ENCODE data around the gene FAM210A.

FAM210A gene

GRCh38 chr18:13622751-13623150 lies 103.6 kb downstream of the FAM210A start:
- no peak overlapping the region for H3K4me3 ChIP-seq (ENCODE audit: low read depth, low read length)
- H3K9me3 ChIP-seq (ENCODE audit: insufficient read depth, low read depth, low read length) = peaks cover 3% of the 10 kb centered on the region
- no peak overlapping the region for H2BK5ac ChIP-seq (ENCODE audit: low read depth, low read length, poor library complexity)
- DNase-seq = no peak
- H2BK12ac ChIP-seq (ENCODE audit: low read length) = no peak overlapping the region
- H3K4ac ChIP-seq (ENCODE audit: low read depth, low read length) = no peak overlapping the region
- H3K27me3 ChIP-seq (ENCODE audit: insufficient read depth, low read length) = no peaks in the 10 kb centered on the region
- H4K91ac ChIP-seq (ENCODE audit: low read depth, low read length) = no peak overlapping the region
- H2BK120ac ChIP-seq (ENCODE audit: insufficient read depth, low read length, poor library complexity) = no peak overlapping the region
- H3K14ac ChIP-seq (ENCODE audit: low read length) = no peak overlapping the region
- no peaks in the 10 kb centered on the region for H3K79me1 ChIP-seq (ENCODE audit: low read length)
- H3K27ac ChIP-seq (ENCODE audit: low read depth, low read length) = no peak overlapping the region
- H3K79me2 ChIP-seq (ENCODE audit: control insufficient read depth, insufficient read depth, low read length, poor library complexity) = no peaks in the 10 kb centered on the region
- H3K36me3 ChIP-seq (ENCODE audit: control insufficient read depth in 1 of 2, insufficient read depth in 2 of 2, low read length in 2 of 2) = no peaks in the 10 kb centered on the region
- H3K4me2 ChIP-seq (ENCODE audit: low read length) = no peak overlapping the region
- no peaks in the 10 kb centered on the region for H3K4me1 ChIP-seq (ENCODE audit: control insufficient read depth in 1 of 2, insufficient read depth in 2 of 2, low read length in 2 of 2)
- no peak overlapping the region for H4K8ac ChIP-seq (ENCODE audit: low read depth, low read length)
- no CpG with 5 or more reads among the region's 8 CpGs for WGBS (ENCODE audit: extremely low coverage, insufficient coverage, insufficient read length)
- no peak overlapping the region for H2AK5ac ChIP-seq (ENCODE audit: low read length)
- no peak overlapping the region for H3K23ac ChIP-seq (ENCODE audit: low read length)
- H2AFZ ChIP-seq (ENCODE audit: insufficient read depth, low read length, poor library complexity) = no peak overlapping the region
- no peak overlapping the region for H3K18ac ChIP-seq (ENCODE audit: low read length)
- no peak overlapping the region for H3K9ac ChIP-seq (ENCODE audit: low read length)
- H4K12ac ChIP-seq (ENCODE audit: low read depth, low read length) = no peak overlapping the region

- Histone ChIP-seq H3K79me1 (ENCODE audit: low read length) (no peaks in the 10 kb centered on the region), H2BK12ac (ENCODE audit: low read length) (no peak overlapping the region), H3K14ac (ENCODE audit: low read length) (no peak overlapping the region), H3K4me1 (ENCODE audit: control insufficient read depth in 1 of 2, insufficient read depth in 2 of 2, low read length in 2 of 2) (no peaks in the 10 kb centered on the region), H3K27ac (ENCODE audit: low read depth, low read length) (no peak overlapping the region), H2BK5ac (ENCODE audit: low read depth, low read length, poor library complexity) (no peak overlapping the region), H3K4me3 (ENCODE audit: low read depth, low read length) (no peak overlapping the region), H3K36me3 (ENCODE audit: control insufficient read depth in 1 of 2, insufficient read depth in 2 of 2, low read length in 2 of 2) (no peaks in the 10 kb centered on the region), H3K79me2 (ENCODE audit: control insufficient read depth, insufficient read depth, low read length, poor library complexity) (no peaks in the 10 kb centered on the region), H3K9ac (ENCODE audit: low read length) (no peak overlapping the region), H3K4me2 (ENCODE audit: low read length) (no peak overlapping the region), H2BK120ac (ENCODE audit: insufficient read depth, low read length, poor library complexity) (no peak overlapping the region), H4K91ac (ENCODE audit: low read depth, low read length) (no peak overlapping the region), H2AK5ac (ENCODE audit: low read length) (no peak overlapping the region), H4K12ac (ENCODE audit: low read depth, low read length) (no peak overlapping the region), H3K18ac (ENCODE audit: low read length) (no peak overlapping the region), H3K23ac (ENCODE audit: low read length) (no peak overlapping the region), H3K27me3 (ENCODE audit: insufficient read depth, low read length) (no peaks in the 10 kb centered on the region), H3K9me3 (ENCODE audit: insufficient read depth, low read depth, low read length) (peaks cover 3% of the 10 kb centered on the region), H4K8ac (ENCODE audit: low read depth, low read length) (no peak overlapping the region), H3K4ac (ENCODE audit: low read depth, low read length) (no peak overlapping the region), H2AFZ (ENCODE audit: insufficient read depth, low read length, poor library complexity) (no peak overlapping the region)
- no CpG with 5 or more reads among the region's 19 CpGs for WGBS (ENCODE audit: extremely low coverage, insufficient coverage, insufficient read length)
- no peak for DNase-seq
Measured at GRCh38 chr18:13621886-13622619, 104.3 kb downstream of the FAM210A start.

GRCh38 chr18:13621446-13621849 lies 104.9 kb downstream of the FAM210A start:
- no peak for DNase-seq
- Histone ChIP-seq H2AK5ac (ENCODE audit: low read length) (no peak overlapping the region), H3K36me3 (ENCODE audit: control insufficient read depth in 1 of 2, insufficient read depth in 2 of 2, low read length in 2 of 2) (no peaks in the 10 kb centered on the region), H3K18ac (ENCODE audit: low read length) (no peak overlapping the region), H3K9me3 (ENCODE audit: insufficient read depth, low read depth, low read length) (peaks cover 3% of the 10 kb centered on the region), H3K9ac (ENCODE audit: low read length) (no peak overlapping the region), H4K8ac (ENCODE audit: low read depth, low read length) (no peak overlapping the region), H4K12ac (ENCODE audit: low read depth, low read length) (no peak overlapping the region), H3K14ac (ENCODE audit: low read length) (no peak overlapping the region), H2BK120ac (ENCODE audit: insufficient read depth, low read length, poor library complexity) (no peak overlapping the region), H3K27ac (ENCODE audit: low read depth, low read length) (no peak overlapping the region), H3K79me2 (ENCODE audit: control insufficient read depth, insufficient read depth, low read length, poor library complexity) (no peaks in the 10 kb centered on the region), H2AFZ (ENCODE audit: insufficient read depth, low read length, poor library complexity) (no peak overlapping the region), H3K27me3 (ENCODE audit: insufficient read depth, low read length) (no peaks in the 10 kb centered on the region), H3K4me2 (ENCODE audit: low read length) (no peak overlapping the region), H3K23ac (ENCODE audit: low read length) (no peak overlapping the region), H3K79me1 (ENCODE audit: low read length) (no peaks in the 10 kb centered on the region), H2BK5ac (ENCODE audit: low read depth, low read length, poor library complexity) (no peak overlapping the region), H4K91ac (ENCODE audit: low read depth, low read length) (no peak overlapping the region), H2BK12ac (ENCODE audit: low read length) (no peak overlapping the region), H3K4me3 (ENCODE audit: low read depth, low read length) (no peak overlapping the region), H3K4me1 (ENCODE audit: control insufficient read depth in 1 of 2, insufficient read depth in 2 of 2, low read length in 2 of 2) (no peaks in the 10 kb centered on the region), H3K4ac (ENCODE audit: low read depth, low read length) (no peak overlapping the region)
- WGBS (ENCODE audit: extremely low coverage, insufficient coverage, insufficient read length) = no CpG with 5 or more reads among the region's 23 CpGs

GRCh38 chr18:13620818-13621445 lies 105.4 kb downstream of the FAM210A start:
- no peak overlapping the region for H3K9ac ChIP-seq (ENCODE audit: low read length)
- H2BK12ac ChIP-seq (ENCODE audit: low read length) = no peak overlapping the region
- DNase-seq = no peak
- H3K14ac ChIP-seq (ENCODE audit: low read length) = no peak overlapping the region
- no peak overlapping the region for H3K4ac ChIP-seq (ENCODE audit: low read depth, low read length)
- H3K36me3 ChIP-seq (ENCODE audit: control insufficient read depth in 1 of 2, insufficient read depth in 2 of 2, low read length in 2 of 2) = no peaks in the 10 kb centered on the region
- H3K27ac ChIP-seq (ENCODE audit: low read depth, low read length) = no peak overlapping the region
- no peaks in the 10 kb centered on the region for H3K79me1 ChIP-seq (ENCODE audit: low read length)
- no peak overlapping the region for H3K18ac ChIP-seq (ENCODE audit: low read length)
- H2BK5ac ChIP-seq (ENCODE audit: low read depth, low read length, poor library complexity) = no peak overlapping the region
- no peaks in the 10 kb centered on the region for H3K27me3 ChIP-seq (ENCODE audit: insufficient read depth, low read length)
- no peak overlapping the region for H3K4me3 ChIP-seq (ENCODE audit: low read depth, low read length)
- no peak overlapping the region for H2AK5ac ChIP-seq (ENCODE audit: low read length)
- H2BK120ac ChIP-seq (ENCODE audit: insufficient read depth, low read length, poor library complexity) = no peak overlapping the region
- H3K9me3 ChIP-seq (ENCODE audit: insufficient read depth, low read depth, low read length) = peaks cover 3% of the 10 kb centered on the region
- H4K91ac ChIP-seq (ENCODE audit: low read depth, low read length) = no peak overlapping the region
- WGBS (ENCODE audit: extremely low coverage, insufficient coverage, insufficient read length) = no CpG with 5 or more reads among the region's 29 CpGs
- H4K12ac ChIP-seq (ENCODE audit: low read depth, low read length) = no peak overlapping the region
- no peaks in the 10 kb centered on the region for H3K4me1 ChIP-seq (ENCODE audit: control insufficient read depth in 1 of 2, insufficient read depth in 2 of 2, low read length in 2 of 2)
- H4K8ac ChIP-seq (ENCODE audit: low read depth, low read length) = no peak overlapping the region
- no peak overlapping the region for H2AFZ ChIP-seq (ENCODE audit: insufficient read depth, low read length, poor library complexity)
- no peaks in the 10 kb centered on the region for H3K79me2 ChIP-seq (ENCODE audit: control insufficient read depth, insufficient read depth, low read length, poor library complexity)
- no peak overlapping the region for H3K4me2 ChIP-seq (ENCODE audit: low read length)
- H3K23ac ChIP-seq (ENCODE audit: low read length) = no peak overlapping the region
